Fibroblast of mammary gland (primary cell): ENCODE results near the gene GABRG2.

Experiments used
- DNase-seq: peaks from one replicate; pipeline ENCODE4 v3.0.0-alpha.2; 2010; ENCODE audit warnings: low read depth
- H3K4me3 ChIP-seq: 2 replicates; pipeline ENCODE4 v1.5.1; 2011; ENCODE audit warnings: low read depth, mild to moderate bottlenecking, low read length, moderate library complexity; ENCODE audit not compliant: control insufficient read depth
- TF ChIP-seq, protein P1 (sequence below): conservative IDR thresholded peaks from 2 replicates; pipeline ENCODE4 v1.5.1; 2011; ENCODE audit warnings: low read depth, low read length, inconsistent platforms; ENCODE audit not compliant: control insufficient read depth, insufficient read depth

GABRG2 gene

DNA sequence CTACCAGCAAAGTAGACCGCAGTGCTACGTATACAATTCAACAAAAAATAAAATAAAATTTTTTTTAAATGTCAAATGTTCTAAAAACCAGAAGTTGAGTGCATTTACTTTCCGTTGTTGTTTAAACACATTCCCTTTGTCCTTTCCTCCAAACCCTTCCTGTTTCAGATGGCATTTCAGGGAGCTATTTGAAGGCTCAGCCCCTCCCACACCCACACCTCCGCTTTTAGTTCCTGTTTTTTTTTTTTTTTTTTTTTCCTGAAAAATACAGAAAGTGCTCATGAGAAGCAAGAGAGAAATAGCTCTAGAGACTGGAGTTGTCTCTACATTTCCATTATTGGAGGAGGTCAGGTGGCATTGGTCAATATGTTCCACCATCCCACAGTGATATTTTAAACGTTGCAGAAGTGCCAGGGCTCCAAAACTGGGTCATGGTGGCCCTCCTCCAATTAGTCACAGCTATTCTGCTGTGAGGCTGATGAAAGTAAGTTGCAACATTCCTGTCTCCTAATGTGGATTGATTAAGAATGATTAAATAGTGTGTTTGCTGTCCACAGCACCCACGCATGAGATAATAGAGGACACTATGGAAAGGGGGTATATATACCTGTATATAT is 106.9 kb downstream of the GABRG2 start:
- H3K4me3 ChIP-seq = no peak overlapping the region
- DNase-seq = no peak
- TF ChIP-seq, protein P1, sequence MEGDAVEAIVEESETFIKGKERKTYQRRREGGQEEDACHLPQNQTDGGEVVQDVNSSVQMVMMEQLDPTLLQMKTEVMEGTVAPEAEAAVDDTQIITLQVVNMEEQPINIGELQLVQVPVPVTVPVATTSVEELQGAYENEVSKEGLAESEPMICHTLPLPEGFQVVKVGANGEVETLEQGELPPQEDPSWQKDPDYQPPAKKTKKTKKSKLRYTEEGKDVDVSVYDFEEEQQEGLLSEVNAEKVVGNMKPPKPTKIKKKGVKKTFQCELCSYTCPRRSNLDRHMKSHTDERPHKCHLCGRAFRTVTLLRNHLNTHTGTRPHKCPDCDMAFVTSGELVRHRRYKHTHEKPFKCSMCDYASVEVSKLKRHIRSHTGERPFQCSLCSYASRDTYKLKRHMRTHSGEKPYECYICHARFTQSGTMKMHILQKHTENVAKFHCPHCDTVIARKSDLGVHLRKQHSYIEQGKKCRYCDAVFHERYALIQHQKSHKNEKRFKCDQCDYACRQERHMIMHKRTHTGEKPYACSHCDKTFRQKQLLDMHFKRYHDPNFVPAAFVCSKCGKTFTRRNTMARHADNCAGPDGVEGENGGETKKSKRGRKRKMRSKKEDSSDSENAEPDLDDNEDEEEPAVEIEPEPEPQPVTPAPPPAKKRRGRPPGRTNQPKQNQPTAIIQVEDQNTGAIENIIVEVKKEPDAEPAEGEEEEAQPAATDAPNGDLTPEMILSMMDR = no peak

DNA sequence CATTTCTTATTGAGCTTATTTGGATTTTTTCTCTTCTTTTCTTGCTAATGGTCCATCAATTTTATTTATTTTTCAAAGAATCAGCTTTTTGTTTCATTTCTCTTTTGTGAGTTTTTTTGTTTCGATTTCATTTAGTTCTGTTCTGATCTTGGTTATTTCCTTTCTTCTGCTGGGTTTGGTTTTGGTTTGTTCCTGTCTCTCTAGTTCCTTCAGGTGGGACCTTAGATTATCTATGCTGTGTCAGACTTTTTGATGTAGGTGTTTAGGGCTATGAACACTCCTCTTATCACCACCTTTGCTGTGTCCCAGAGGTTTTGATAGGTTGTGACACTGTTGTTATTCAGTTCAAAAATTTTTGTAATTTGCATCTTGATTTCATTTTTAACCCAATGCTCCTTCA is 119.8 kb downstream of the GABRG2 start:
- no peak for DNase-seq
- TF ChIP-seq, protein P1 = no peak
- H3K4me3 ChIP-seq = no peak overlapping the region

DNA sequence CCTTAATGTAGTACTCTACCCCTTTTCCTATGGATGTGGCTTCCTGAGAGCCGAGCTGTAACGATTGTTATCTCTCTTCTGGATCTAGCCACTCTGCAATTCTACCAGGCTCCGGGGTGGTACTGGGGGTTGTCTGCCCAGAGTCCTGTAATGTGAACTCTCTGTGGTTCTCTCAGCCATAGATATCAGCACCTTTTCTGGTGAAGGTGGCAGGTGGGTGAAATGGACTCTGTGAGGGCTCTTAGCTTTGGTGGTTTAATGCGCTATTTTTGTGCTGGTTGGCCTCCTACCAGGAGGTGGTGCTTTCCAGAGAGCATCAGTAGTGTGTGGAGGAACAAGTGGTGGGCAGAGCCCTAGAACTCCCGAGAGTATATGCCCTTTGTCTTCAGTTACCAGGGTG is 122.1 kb downstream of the GABRG2 start:
- TF ChIP-seq, protein P1 = no peak
- DNase-seq = no peak
- no peak overlapping the region for H3K4me3 ChIP-seq

DNA sequence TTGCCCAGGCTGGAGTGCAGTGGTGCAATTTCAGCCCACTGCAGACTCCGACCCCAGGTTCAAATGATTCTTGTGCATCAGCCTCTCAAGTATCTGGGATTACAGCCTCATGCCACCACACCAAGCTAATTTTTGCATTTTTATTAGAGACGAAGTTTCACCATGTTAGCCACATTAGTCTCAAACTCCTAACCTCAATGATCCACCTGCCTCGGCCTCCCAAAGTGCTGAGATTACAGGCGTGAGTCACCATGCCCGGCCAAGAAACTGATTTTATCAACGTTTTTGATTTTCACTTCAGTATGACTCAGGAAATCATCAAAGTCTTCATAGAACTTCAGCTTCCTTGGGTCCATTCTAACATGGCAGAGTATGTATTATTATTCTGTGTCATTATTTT is 125.4 kb downstream of the GABRG2 start:
- no peak overlapping the region for H3K4me3 ChIP-seq
- DNase-seq = no peak
- TF ChIP-seq, protein P1 = no peak

DNA sequence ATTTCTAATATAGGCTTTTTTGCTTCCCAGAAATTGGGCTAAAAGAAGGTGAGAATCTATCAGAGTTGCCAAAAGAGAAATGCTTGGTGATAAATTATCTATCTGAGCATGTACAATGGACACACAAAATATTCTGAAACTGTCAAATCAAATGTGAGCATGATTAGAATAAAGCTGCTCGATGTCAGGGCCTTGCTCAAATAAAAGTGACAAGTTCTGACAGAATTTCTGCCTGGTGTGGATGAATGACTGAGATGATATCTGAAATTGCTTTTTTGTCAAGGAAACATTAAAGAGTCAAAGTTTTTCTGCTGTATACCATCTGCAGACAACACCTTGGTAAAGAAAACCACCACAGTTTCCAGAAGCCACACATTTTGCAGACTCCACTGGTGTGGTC is 128.8 kb downstream of the GABRG2 start:
- TF ChIP-seq, protein P1 = no peak
- H3K4me3 ChIP-seq = no peak overlapping the region

DNA sequence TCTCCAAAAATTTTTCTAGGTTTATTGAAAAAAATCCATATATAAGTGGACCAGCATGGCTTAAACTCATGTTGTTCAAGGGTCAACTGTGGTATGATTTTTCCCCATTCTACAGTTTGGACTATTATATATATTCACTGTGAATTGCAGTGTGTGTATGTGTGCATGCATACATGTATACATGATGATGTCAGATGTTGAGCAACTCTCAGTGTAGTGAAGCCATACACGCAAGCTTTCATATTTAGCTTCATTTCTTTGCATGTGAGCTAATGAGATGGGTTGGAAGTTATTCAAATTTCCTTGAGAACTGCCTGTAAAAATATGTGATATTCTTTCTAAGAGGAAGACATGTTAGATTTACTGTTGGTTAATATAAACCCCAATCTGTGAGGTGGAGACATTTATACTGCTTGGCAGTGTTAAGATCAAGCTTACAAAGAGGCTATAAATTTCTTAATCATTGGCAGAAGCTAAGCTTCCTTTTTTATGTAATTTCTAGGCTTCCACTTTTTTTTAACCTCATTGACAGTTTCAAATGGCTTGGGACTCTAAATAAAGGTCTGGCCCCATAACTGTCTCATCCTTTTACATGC is 134.8 kb downstream of the GABRG2 start:
- no peak for DNase-seq
- no peak overlapping the region for H3K4me3 ChIP-seq
- TF ChIP-seq, protein P1 = no peak

More for the DNA sequence above, 128.8 kb downstream of the GABRG2 start:
- DNase-seq = no peak
